Suppressor macrophage treated with lipopolysaccharide for 1 hour (primary cell): ENCODE data around the gene CREB5.

Experiments used
- DNase-seq, 3 donors: peaks; one replicate each; pipeline ENCODE4 v3.0.0-alpha.2; 2020 to 2022

Gene CREB5

DNA sequence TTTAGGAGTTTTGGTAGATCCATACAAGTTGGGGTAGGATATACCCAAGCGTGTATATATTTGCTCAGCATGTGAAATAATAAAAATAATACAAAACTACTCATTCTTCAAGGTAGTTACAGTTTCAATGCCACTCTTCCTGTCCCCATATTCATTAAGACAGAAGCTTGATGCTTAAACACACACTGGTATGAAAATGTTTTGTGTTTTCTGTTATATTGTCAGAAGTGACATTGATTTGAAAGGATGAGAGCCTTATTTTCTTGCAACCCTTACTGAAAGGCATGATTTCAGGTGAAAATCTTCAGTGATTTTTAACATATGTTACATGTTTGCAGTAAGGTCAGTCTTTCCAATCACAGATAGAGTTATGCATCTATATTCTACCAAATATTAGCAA, 312.2 kb downstream of the CREB5 start:
- no peak for DNase-seq

DNA sequence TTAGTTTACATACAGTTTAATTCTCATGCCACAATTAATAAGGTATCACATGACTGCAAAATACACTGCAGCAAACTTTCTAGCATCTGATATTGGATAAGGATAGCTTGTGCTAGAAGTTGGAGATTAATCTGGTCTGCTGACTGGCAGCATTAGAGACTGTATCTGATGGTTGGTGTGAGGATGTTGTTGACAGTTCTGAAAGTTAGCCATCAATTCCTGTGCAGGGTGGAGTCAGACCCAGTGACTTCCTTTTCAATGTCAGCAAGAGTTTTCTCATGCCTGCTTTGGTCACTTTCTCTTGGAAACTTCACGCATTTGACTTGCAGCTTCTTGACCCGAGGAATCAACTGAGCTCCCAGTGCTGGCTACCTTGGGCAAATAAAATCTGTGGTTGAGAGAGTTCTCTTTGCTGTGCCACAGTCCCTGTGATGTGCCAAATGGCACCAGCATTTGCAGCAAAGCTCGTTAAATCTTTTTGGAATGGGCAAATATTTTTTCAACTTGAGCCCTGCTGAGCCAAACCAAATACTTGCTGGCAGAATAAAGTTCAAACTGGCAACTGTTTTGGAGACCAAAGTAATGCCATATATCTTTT, 312.8 kb downstream of the CREB5 start:
- no peak for DNase-seq

DNA sequence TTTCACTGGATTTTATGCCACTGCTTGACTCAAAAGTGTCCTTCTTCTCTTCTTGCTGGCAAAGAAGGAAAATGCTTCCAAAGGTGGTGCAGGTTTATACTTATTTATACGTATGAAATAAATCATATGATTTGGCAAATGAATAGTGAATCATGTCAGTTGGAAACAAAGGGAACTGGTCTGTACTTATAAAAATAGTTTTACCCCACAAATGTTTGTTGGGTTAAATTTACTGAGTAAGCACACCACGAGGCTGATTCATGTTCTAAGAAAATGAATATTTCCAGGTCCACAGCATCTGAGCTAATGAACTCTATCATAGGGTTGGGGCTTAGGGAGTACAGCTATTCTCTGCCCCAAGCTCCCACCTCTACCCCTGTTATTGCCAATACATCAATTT, 313.6 kb downstream of the CREB5 start:
- peak in 2 of 3 donors; percentile 24 to 26 for DNase-seq

DNA sequence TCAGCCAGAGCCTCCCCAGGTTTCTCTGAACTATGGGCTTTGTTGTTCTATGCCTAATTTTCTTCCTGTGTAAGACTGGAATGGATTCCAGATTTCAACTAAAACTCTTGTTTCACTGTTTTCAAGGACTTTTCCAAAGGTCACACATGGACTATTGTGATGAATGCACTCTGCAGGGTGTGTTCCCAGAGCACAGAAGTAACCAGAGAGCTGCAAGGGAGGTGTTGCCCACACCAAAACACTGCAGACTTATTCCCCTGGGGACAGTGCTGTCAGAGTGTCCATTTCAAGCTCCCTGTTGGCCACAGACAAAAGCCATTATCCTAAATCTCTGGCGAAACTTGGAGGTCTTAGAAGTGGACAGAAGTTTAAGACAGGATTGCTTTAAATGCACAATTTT, 314.2 kb downstream of the CREB5 start:
- DNase-seq = no peak

DNA sequence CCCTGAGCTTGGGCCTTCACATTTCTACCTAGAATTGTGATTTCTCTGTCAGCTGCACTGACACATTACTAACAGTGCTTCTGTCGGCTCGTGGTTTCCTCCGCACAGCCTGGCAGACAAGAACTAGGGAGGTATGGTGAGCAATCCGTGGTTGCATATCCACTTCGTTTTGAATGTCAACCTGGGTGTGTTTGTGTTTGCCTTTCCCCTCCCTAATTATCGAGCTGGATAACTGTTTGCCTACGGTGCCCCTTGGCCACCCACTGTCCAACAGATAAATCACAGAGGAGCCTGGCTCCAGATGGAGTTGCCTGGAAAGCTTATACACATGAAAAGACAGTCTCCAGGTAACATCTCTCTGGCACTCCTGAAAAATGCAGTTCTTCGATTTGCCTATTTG, 317.0 kb downstream of the CREB5 start:
- DNase-seq = no peak

DNA sequence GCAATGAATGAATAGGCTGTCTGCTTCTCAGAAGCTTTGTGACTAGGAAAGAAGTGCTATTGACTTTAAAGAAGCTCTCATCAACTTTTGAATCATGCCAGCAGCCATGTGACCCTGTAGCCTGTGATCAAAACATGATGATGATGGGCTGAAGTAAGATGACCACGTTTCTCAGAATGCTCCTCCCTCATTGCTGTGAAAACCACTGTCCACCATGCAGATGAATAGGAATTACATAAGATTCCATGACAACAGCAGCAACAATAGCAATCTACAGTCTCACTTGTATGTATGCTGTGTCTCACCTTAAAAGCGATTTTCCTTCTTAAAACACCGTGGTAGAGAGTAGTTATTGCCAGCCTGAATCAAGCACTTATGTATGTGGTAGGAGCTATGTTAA, 317.4 kb downstream of the CREB5 start:
- DNase-seq = peak; percentile 11 to 33 (median 29)

DNA sequence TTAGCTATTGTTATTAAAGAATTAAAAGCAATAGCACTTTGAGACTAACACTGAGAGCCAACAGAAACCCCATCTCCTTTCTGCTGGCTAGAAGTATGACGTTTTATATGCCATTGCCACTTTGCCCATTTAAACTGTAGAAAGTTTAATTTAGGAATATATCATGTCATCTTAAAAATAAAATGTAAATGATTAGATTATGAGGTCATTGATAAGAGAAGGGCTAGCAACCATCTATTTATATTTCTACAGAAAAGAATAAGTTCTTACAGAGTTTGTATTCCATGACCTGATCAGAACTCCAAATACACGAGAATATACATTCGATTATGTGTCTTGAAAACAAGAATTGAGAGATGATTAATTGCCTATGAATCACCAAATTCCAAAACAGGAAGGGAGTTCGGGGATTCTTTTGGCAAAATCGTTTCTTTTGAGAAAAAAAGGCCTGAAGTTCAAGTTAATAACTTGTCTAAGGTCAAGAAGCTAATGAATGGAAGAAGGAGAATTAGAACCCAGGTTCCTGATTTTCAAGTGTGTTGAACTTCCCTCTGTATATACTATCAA, 318.9 kb downstream of the CREB5 start:
- DNase-seq = no peak

DNA sequence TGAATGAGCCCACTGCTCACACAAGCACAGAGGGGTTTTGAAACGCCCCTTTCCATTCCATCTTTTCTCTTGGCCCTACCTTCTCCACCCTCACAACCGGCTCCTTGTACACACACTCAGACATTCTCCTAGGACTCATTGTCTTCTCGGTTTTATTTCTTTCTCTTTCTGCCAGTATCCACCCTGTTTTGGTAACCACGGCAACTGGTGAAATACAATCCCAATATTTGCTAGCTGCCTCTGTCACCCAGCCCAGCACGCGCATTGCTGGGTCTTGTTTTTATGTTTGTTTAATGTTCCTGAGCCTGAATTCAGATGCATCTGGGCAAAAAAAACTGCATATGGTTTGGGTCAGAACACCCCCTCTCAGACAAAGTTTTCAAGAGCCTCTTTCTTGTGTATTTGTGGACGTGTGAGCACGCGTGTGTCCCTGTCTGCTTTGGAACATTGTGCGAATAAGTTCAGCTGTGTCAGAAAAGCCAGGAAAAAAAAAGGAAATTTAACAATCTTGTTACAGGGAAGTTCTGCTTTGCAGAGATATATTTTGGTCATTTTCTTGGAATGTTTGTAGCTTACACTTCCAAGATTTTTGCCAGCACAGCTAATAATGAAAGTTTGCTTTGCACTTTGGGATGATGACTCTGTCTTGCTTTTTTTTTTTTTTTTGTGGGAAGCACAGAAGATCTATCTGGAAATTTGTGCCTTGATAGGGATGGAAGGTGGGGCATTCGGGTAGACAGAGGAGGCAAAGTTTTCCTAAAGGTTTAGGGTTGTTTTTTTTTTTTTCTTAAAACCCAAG, 320.0 kb downstream of the CREB5 start:
- DNase-seq = no peak

DNA sequence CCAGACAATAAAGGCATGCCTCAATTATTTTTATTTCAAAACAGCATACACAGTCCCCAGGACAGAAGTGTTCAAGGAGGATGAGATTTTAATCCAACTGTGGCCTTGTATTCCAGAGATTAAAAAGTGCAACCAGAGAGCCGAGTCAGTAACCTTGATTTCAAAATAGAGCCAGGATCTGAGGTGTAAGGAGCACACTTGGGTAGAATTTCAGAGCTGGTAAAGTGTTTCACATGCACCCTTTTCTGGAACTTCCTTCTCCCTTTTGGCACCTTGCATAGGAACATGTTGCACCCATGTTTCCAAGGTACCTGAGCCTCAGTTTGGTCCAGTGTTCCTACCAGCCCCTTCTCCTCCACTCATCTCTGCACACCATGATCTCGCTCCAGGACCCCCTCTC, 320.7 kb downstream of the CREB5 start:
- DNase-seq = no peak

DNA sequence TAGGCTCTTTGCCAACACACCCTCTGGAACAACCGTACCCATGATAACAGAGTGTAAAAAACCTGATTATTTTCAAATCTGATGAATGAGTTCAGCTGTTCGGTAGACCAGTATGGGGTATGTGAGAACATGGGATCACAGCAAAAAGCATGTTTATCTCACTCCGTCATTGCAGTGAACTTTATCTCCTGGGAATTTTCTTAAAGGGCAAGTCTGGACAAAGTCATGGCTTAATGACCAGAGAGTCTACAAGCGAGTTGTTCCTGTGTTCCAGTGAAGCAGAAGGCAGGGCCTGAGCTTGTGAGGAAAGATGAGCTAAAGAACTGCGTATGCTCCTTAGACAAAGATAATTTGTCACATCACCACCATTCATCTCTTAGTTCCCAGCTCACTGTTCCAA, 326.1 kb downstream of the CREB5 start:
- no peak for DNase-seq

DNA sequence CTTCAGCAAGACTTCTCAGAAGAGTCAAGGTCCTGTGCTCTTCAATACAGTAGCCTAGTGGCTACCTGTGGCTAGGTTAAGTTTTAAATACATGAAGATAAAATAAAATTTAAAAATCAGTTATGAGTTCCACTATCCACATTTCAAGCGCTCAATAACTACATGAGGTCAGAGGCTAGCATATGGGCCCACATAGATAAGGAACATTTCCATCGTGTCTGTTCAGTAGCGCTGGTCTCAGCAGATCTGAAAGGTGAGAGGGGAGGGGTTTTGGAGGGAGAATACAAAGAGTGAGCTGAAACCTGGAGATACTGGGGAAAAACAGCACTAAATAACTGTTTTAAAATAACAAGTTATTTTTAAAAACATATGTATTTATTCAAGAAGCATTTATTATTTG, 326.8 kb downstream of the CREB5 start:
- no peak for DNase-seq

DNA sequence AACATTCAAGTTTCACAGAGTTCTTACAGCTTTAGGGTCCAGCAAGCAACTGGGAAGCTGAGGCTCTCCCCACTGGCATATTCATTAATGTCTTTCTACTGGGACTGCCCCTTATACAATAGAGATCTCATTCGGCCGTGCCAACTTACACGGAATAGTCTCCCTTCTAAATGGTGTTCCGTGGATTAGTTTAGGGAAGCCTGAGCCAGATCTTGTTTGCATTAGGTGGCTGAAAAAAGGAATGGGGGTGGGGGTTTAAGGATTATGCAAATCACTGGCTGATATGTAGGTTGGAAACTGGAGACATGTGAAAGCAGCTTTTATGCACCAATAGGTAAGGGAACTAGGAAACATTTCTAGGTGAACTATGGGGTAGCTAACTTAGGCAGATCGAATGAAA, 327.5 kb downstream of the CREB5 start:
- no peak for DNase-seq

DNA sequence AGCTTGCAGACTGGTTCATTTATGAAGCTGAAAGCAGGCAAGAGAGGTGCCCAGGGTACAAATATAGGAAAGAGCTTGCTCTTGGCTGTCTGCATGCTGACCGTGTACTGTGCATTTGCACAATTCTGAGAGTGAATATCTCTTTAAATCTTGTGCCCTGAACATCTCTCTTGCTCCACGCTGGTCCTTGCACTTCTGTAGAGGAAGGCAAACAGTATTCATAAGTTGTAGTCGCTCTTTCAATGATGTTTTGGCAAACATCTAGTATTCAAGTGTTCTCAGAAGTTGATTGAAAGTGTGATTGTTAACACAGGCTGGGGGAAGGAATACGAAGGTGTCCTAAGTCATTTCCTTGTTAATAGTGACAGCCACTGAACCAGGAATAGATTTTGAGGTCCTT, 332.6 kb downstream of the CREB5 start:
- no peak for DNase-seq

DNA sequence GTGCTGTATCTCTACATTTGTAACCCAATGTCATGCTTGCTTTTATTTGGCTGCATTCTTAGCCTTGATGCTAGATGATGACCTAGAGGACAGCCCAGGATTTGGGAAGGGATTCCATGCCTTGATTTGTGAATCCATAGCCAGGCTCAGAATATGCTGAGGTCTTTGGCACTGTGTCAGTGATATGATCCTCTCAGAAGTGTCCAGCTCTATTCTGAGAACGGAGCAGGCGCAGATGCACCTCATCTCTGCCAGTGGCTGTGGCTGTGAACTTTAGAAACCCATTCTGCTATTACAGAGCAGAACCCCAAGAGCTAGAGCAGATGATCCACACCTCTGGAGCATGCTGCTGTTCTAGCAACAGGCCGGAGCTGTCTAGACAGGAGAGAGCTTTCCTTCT, 333.0 kb downstream of the CREB5 start:
- no peak for DNase-seq

DNA sequence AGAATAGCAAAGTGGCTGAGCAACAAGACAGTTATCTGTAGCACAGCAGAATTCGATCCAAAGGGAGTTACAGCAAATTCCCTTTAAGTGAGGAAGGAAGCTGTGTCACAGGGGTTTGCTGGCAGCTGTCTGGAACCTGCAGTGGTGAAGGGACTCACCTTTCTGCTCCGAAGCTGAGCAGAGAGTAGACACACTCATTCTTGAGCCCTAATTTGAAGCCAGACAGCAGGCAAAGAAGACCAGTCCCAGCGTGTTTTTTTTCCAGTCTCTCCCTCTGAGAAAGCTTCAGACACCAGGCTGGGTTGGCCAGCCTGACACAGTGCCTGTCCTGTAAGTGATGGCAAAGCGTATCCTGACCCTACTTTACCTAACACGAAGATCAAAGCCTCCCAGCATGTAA, 335.1 kb downstream of the CREB5 start:
- no peak for DNase-seq

DNA sequence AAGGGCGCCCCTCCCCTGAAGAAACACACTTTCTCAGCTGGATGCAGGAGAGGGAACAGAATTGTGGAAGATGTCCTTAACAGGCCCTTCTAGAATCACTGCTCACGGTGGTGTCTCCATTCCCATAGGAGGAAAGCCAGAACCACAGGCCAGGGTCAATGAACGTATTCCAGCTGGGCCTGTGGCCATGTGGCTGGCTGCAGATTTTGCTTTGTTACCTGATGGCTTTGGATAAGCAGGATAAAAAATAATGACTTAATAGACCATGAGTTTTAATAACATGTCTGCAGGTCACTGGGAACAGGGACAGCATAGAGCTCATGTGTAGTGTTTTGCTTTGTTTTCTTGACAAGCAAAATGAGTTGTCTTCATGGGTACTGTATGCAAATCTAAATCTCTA, 335.5 kb downstream of the CREB5 start:
- DNase-seq = no peak

DNA sequence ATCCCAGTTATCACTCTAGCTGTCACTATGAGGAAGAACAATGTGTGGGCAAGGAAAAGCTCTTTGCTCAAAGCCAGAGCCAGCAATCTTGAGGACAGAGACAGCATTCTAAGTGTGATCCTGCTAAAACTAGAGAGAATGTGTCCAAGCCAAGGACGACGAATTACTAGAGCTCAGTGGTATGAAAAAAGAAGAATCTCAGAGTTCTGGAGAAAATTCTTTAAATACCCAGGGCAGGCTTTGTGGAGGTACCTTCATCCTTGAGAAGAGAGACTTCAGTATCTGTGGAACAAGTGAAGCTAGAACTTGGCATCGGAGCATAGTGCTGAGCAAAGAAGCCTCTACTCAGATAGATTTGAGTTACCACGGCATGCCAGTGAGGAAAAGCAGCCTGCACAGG, 336.0 kb downstream of the CREB5 start:
- peak in 2 of 3 donors; percentile 10 to 28 for DNase-seq

DNA sequence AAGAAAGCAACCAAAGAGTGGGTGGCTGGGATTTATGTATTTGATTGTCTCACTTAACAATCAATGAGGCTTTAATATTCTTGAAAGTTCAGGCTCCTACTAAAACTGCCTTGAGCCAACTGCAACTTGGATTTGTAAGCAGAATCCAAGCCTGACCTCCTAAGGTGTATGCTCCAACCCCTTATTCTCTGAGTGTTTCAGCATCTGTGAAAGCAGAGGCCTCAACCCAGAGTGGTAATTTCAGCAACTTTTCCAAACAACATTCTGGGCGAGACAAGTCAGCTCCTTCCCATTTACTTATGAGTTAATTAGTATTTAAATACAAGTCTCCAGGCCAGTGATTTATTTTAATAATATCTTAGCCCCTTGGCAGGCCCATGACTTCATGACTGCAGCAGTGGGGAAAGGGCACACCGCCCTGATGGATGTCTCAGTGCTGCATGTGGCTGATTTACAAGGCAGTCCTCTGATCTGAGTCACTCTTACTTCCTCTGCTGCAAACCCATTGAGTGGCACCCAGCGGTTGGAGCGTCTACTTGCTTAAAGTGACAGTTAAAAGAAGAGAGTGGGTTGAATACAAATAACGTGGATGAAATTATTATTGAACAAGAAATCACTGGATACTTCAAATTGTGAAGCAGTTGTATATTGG, 336.7 kb downstream of the CREB5 start:
- peak; percentile 85 to 88 (median 85) for DNase-seq

DNA sequence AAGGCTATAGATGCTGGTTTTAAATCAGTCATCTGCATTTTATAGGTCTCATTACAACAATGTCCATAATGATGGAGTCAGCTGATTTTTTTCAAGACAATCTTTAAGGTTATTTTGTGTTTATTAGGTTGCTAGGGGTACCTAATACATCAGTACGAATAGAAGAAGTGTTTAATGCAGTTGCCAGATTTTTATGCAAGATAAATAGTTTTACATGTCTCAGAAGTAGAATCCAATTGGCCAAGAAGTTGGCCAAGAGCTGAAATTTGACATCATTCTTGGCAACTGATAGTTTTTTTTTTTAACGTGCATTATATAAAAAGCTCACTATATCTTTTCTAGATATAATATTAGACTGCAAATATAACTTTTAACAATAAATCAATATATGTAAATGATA, 337.3 kb downstream of the CREB5 start:
- no peak for DNase-seq

DNA sequence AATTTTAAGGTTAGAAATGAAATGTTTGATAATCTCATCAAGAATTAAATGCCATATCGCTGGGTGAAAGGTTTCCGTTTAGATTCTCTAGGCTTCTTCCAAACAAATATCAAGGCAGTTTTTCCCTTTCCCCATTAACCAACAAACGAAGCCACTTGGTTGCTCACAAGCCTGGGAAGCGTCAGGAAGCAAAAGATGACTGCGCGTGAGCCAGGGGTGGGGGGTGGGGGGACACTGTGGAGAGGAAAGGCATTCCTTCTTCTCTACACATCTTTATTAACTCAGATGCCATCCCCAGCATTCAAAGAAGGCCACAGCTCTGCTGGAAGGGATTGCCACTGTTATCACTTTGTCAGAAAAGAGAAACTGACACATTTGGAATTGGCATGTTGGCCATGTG, 338.7 kb downstream of the CREB5 start:
- DNase-seq = no peak

DNA sequence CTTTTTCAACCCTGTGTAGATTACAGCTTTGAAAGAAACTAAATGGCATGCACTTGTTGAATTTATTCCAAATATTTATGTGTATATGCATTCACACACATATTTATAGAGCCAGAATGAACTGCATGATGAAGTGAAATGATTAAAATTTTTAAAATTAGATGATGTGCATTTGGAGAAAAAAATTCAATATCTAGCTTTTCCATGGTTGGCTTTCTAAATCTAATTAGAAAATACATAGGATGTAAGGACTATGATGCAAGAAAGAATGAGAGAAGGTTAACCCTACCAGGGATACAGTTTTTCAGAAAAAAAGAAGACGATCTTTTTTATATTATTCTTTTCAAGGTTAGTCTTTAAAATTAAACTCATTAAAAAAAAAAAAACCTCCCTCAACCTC, 341.3 kb downstream of the CREB5 start:
- no peak for DNase-seq

DNA sequence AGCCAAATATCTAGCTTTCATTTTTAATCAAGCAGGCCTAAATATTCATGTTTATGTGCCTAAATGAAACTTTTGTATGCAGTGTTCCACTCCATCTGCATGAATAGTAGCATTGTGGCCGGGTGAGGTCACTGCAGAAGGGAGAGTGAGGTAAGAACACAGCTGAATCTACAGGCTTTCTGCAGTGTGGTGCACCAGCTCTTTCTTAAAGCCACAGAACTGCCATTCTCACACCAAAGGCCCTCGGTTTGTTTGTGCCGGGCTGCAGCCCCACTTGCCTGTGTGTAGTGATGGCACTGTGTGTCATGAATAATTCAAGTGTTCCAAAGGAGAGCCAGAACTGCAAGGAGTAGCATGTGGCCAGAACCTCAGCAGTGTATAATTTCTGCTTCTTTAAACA, 341.7 kb downstream of the CREB5 start:
- no peak for DNase-seq

DNA sequence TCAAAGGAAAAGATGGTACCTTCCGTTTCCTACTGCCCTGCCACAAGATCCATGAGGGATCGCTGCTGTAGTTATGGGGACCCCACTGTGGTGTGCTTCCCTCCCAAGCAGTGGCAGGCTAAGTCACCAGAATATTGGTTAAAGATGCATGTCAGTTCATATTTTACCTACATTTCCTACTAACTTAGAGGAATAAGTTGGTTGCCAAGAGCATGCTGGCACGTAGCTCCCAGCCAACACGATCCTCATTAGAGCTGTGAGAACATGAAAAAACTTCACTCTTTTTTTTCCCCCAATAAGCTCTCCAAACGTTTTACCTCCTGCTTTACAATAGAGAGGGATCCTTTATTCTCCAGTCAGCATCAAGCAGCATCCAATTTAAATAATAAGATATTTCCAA, 342.1 kb downstream of the CREB5 start:
- no peak for DNase-seq

DNA sequence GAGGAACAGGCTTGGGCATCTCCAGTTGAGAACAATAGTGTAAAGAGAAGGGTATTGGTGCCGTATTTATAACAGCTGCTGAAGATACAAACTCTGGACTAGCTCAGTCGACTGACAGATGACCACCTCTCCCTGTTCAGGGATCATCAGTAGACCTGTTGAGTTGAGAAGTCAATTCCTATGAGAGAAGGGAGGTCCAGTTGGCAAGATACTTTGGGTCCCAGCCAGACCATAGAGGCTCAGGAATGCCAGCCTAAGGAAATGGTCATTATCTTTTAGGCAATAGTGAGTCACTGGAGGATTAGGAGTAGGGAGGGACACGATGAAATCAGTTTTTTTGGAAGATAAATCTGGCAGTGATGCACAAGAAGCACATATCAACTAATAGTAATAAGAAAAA, 342.9 kb downstream of the CREB5 start:
- DNase-seq = no peak
